Measurements from ENCODE around the gene APC.

APC gene

DNA sequence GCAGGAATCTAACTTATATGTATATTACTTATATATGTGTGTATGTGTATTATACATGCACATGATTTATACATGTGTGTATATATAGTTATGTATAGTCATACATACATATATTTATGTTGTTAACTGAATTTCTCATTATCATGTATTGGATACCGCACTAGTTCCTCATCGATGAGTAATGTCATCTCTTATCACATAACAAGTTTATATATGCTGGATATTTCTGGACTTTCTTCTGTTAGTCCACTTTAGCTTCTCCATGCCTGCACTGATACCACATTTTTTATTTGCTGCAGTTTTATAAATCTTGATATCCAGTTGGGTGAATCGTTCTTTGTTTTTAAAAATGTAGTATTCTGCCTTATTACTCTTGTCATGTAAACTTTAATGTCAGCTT, 50.2 kb downstream of the APC start:
- no peak overlapping the region for H3K27ac ChIP-seq
- no peak for DNase-seq
- H3K9me3 ChIP-seq: no peaks in the 10 kb centered on the region
- TF ChIP-seq, protein P1, sequence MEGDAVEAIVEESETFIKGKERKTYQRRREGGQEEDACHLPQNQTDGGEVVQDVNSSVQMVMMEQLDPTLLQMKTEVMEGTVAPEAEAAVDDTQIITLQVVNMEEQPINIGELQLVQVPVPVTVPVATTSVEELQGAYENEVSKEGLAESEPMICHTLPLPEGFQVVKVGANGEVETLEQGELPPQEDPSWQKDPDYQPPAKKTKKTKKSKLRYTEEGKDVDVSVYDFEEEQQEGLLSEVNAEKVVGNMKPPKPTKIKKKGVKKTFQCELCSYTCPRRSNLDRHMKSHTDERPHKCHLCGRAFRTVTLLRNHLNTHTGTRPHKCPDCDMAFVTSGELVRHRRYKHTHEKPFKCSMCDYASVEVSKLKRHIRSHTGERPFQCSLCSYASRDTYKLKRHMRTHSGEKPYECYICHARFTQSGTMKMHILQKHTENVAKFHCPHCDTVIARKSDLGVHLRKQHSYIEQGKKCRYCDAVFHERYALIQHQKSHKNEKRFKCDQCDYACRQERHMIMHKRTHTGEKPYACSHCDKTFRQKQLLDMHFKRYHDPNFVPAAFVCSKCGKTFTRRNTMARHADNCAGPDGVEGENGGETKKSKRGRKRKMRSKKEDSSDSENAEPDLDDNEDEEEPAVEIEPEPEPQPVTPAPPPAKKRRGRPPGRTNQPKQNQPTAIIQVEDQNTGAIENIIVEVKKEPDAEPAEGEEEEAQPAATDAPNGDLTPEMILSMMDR (IDR thresholded peaks at IDR 0.05): no peak
- no peak overlapping the region for H3K4me3 ChIP-seq
- H3K36me3 ChIP-seq: peaks cover 5 to 21% (median 16%) of the 10 kb centered on the region in 3 donors
- intact Hi-C loops (cut with DNase I; ENCODE audit: low total_unique reads): no loop called here
- H3K27me3 ChIP-seq: no peaks in the 10 kb centered on the region
- H3K4me1 ChIP-seq: no peaks in the 10 kb centered on the region

DNA sequence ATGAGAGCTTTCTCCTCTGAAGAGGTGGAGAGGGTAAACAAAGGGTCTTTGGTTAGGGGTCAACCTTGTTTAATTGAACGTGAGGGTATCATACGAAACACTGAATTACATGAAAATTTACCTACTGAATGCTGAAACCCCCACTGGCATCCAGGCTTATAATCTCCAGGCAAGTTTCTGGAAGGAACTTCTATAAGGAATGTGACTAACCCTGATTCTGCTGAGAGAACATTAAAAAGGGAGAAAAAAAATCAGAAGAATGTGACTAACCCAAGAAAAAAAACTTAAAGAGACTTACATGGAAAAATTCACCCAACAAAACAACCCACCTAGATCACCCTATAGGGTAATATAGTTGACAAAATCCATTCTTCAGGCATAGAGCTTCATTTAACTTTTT, 55.5 kb downstream of the APC start:
- no peaks in the 10 kb centered on the region for H3K9me3 ChIP-seq
- H3K36me3 ChIP-seq: peaks cover 36 to 62% (median 39%) of the 10 kb centered on the region in 3 donors
- intact Hi-C loops (cut with DNase I; ENCODE audit: low total_unique reads): no loop called here
- no peak for DNase-seq
- H3K4me3 ChIP-seq: no peak overlapping the region
- H3K27me3 ChIP-seq: no peaks in the 10 kb centered on the region
- H3K4me1 ChIP-seq: no peaks in the 10 kb centered on the region
- H3K27ac ChIP-seq: no peak overlapping the region
- TF ChIP-seq, protein P1 (IDR thresholded peaks at IDR 0.05): no peak

GRCh38 chr5:112794410-112794809, 56.7 kb downstream of the APC start:
- TF ChIP-seq, protein P1 (IDR thresholded peaks at IDR 0.05): no peak
- H3K4me3 ChIP-seq: no peak overlapping the region
- H3K27ac ChIP-seq: no peak overlapping the region
- intact Hi-C loops (cut with DNase I; ENCODE audit: low total_unique reads): no loop called here
- no peaks in the 10 kb centered on the region for H3K27me3 ChIP-seq
- H3K9me3 ChIP-seq: no peaks in the 10 kb centered on the region
- H3K4me1 ChIP-seq: no peaks in the 10 kb centered on the region
- DNase-seq: no peak
- H3K36me3 ChIP-seq: peaks cover 36 to 62% (median 39%) of the 10 kb centered on the region in 3 donors

GRCh38 chr5:112795342-112795741, 57.7 kb downstream of the APC start:
- H3K36me3 ChIP-seq: peaks cover 36 to 60% (median 39%) of the 10 kb centered on the region in 3 donors
- DNase-seq: no peak
- TF ChIP-seq, protein P1 (IDR thresholded peaks at IDR 0.05): no peak
- no peaks in the 10 kb centered on the region for H3K9me3 ChIP-seq
- intact Hi-C loops (cut with DNase I; ENCODE audit: low total_unique reads): no loop called here
- no peak overlapping the region for H3K4me3 ChIP-seq
- H3K27ac ChIP-seq: no peak overlapping the region
- H3K4me1 ChIP-seq: no peaks in the 10 kb centered on the region
- no peaks in the 10 kb centered on the region for H3K27me3 ChIP-seq

DNA sequence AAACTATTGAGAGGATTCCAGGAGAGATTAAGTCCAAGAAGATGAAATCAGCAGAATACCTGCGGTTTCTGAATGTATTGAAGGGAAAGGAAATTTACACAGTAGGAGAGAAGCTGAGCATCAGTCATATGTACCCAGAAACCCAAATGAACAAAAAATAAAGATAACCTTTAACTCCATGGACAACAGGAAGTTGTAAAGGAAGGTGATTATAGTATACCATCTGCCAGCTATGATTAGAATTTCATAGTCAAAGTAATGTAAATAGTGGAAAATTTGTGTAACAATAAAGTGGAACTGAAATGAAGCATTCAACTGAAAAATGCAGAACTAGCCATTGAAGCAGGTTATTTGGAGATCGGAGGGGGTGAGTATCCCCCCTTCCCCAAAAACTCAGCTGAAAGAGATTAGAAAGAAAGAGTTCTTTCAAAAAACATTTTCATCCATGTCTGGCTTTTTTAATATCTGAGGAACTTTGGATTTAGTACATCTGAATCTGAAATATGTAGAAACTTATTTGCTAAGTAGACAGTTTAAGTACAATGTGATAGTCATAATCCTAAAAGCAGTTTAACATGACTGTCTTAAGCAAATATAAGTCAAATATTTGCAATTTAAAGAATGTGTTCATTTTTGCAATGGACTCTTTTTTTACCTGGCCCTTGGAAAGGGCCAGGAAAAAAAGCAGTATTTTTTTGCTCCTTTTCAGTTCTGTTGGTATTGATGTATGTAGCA, 58.4 kb downstream of the APC start:
- no peaks in the 10 kb centered on the region for H3K9me3 ChIP-seq
- no peak overlapping the region for H3K4me3 ChIP-seq
- H3K4me1 ChIP-seq: no peaks in the 10 kb centered on the region
- H3K27me3 ChIP-seq: no peaks in the 10 kb centered on the region
- H3K27ac ChIP-seq: no peak overlapping the region
- intact Hi-C loops (cut with DNase I; ENCODE audit: low total_unique reads): no loop called here
- TF ChIP-seq, protein P1 (IDR thresholded peaks at IDR 0.05): no peak
- DNase-seq: no peak
- peaks cover 36 to 62% (median 37%) of the 10 kb centered on the region in 3 donors for H3K36me3 ChIP-seq

Measured in tibial artery (tissue), 4 donors.